NCI-H146 (cell line): Measurements from ENCODE around the gene NTM.
"Not testable (repeated sequence)": the region's sequence is repeated elsewhere in the genome, so short reads cannot be mapped to it uniquely, and the experiment has no call there.

Experiments
- DNase-seq: peaks from one replicate; lab custom pipeline; 2025; lab: John Stamatoyannopoulos, UW

The NTM gene

GRCh38 chr11:132357811-132358572 lies 987.6 kb downstream of the NTM start:
- no peak for DNase-seq

GRCh38 chr11:132358573-132358953 lies 988.1 kb downstream of the NTM start:
- DNase-seq, result no peak

- DNase-seq, result peak; percentile 33
Measured at GRCh38 chr11:132361011-132361550, 990.7 kb downstream of the NTM start.

GRCh38 chr11:132365650-132366049 lies 995.2 kb downstream of the NTM start:
- DNase-seq, result no peak

- no peak for DNase-seq
Measured at GRCh38 chr11:132367293-132367692, 996.9 kb downstream of the NTM start.

GRCh38 chr11:132370114-132370513 lies 999.7 kb downstream of the NTM start:
- not testable (repeated sequence) for DNase-seq

- no peak for DNase-seq
Measured at GRCh38 chr11:132373405-132374143, 1003.2 kb downstream of the NTM start.

- no peak for DNase-seq
Measured at GRCh38 chr11:132379540-132379939, 1009.1 kb downstream of the NTM start.
